ENCODE results near the gene RAB12. TPM values are rescaled to one million over a fixed set of nuclear protein-coding genes. Genes with fewer than 3 reads are reported as not detected.

RAB12 gene
- total RNA-seq, 1 experiment from 2014 or later: 32.7 TPM

DNA sequence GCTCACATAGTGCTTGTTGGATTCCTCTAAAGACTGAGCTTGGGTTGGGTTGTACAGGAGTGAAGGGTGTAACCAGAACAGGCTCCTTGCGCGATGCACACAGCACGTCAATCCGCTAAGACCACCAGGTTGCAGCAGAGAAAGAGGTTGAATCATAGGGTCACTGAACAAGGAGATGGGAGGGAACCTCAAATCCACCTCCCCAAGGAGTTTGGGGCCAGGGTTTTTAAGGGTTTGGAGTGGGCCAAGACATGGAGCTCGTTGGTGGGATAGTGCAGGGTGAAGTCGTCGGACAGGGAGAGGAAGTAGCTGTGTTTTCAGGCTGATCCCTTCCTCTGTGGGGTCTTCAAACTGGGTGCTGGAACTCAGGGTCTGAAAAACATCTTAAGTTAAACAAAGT is 75.3 kb downstream of the RAB12 start:
- no peak for ATAC-seq
- Histone ChIP-seq H3K9ac (ENCODE audit: low read length) (no peak overlapping the region), H3K27ac (ENCODE audit: low read depth, low read length) (no peak overlapping the region), H3K79me2 (ENCODE audit: insufficient read depth, low read length) (no peaks in the 10 kb centered on the region), H3K36me3 (ENCODE audit: control insufficient read depth in 1 of 2, insufficient read depth in 2 of 2, low read length in 2 of 2) (no peaks in the 10 kb centered on the region), H2AFZ (ENCODE audit: low read depth, low read length, poor library complexity, severe bottlenecking) (no peak overlapping the region), H3K9me3 (ENCODE audit: control insufficient read depth in 1 of 2, insufficient read depth in 1 of 2, low read depth in 1 of 2, low read length in 2 of 2) (no peaks in the 10 kb centered on the region), H3K4me3 (replicated peaks in 1 of 2; ENCODE audit: low read depth in 1 of 2, low read length in 2 of 2) (no peak overlapping the region), H3K4me2 (ENCODE audit: low read length) (no peak overlapping the region), H4K20me1 (ENCODE audit: insufficient read depth) (no peaks in the 10 kb centered on the region), H3K27me3 (ENCODE audit: insufficient read depth, low read length) (no peaks in the 10 kb centered on the region), H3K4me1 (ENCODE audit: control insufficient read depth in 1 of 2, insufficient read depth in 2 of 2, low read length in 2 of 2) (peaks cover 0 to 6% of the 10 kb centered on the region in 2 experiments; a peak in 1 of 4 replicates), H3K9me2 (ENCODE audit: insufficient read depth) (no peaks in the 10 kb centered on the region)
- DNase-seq (ENCODE audit: low read depth, low spot score): no peak
- ChIA-PET CTCF (no interaction called here), POLR2A (no interaction called here), RAD21 (ENCODE audit: low non-redundant PET in 1 of 2, low total read pairs in 2 of 2, uncharacterized antibody in 2 of 2, unreplicated experiment in 2 of 2) (no interaction called here)
- intact Hi-C loops (cut with micrococcal nuclease): no loop called here
- no peak for TF ChIP-seq ZNF274 (IDR thresholded peaks at IDR 0.05; ENCODE audit: low read depth, low read length)
- TF ChIP-seq, protein P1, sequence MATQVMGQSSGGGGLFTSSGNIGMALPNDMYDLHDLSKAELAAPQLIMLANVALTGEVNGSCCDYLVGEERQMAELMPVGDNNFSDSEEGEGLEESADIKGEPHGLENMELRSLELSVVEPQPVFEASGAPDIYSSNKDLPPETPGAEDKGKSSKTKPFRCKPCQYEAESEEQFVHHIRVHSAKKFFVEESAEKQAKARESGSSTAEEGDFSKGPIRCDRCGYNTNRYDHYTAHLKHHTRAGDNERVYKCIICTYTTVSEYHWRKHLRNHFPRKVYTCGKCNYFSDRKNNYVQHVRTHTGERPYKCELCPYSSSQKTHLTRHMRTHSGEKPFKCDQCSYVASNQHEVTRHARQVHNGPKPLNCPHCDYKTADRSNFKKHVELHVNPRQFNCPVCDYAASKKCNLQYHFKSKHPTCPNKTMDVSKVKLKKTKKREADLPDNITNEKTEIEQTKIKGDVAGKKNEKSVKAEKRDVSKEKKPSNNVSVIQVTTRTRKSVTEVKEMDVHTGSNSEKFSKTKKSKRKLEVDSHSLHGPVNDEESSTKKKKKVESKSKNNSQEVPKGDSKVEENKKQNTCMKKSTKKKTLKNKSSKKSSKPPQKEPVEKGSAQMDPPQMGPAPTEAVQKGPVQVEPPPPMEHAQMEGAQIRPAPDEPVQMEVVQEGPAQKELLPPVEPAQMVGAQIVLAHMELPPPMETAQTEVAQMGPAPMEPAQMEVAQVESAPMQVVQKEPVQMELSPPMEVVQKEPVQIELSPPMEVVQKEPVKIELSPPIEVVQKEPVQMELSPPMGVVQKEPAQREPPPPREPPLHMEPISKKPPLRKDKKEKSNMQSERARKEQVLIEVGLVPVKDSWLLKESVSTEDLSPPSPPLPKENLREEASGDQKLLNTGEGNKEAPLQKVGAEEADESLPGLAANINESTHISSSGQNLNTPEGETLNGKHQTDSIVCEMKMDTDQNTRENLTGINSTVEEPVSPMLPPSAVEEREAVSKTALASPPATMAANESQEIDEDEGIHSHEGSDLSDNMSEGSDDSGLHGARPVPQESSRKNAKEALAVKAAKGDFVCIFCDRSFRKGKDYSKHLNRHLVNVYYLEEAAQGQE (IDR thresholded peaks at IDR 0.05; ENCODE audit: low read depth): no peak
- no peak for TF ChIP-seq EGR1 (IDR thresholded peaks at IDR 0.05; ENCODE audit: low read depth)
- TF ChIP-seq JUND (IDR thresholded peaks at IDR 0.05): no peak
- no peak for TF ChIP-seq ELF1 (IDR thresholded peaks at IDR 0.05; ENCODE audit: borderline replicate concordance, low read depth)
- TF ChIP-seq YY1 (IDR thresholded peaks at IDR 0.05; ENCODE audit: extremely low read depth, insufficient replicate concordance, low read depth, low read length): no peak
- BruUV-seq (replicated peaks): no TSS peak
